ENCODE data around the gene LARP4. TPM values are rescaled to one million over a fixed set of nuclear protein-coding genes. Genes with fewer than 3 reads are reported as not detected.

The LARP4 gene
- total and polyA plus RNA-seq, 2 experiments from 2014 or later, result 59.1 to 88.8 TPM

Other genes with a start within 250 kb of the LARP4 start
- 50.2 and 56.5 TPM in 2 replicates for gene CERS5, start 233.5 kb upstream of the LARP4 start, total RNA-seq (2014; rRNA removed; shearing (Covaris generic))
- 42.7 and 45.4 TPM in 2 replicates for gene CERS5, start 233.5 kb upstream of the LARP4 start, polyA plus RNA-seq (2016; fragmentation: Nextera tagmentation; extraction: Ambion mirVana)
- 26.3 and 29.6 TPM in 2 replicates for gene LIMA1, start 117.4 kb upstream of the LARP4 start, total RNA-seq (2014; rRNA removed; shearing (Covaris generic))
- gene LIMA1, start 117.4 kb upstream of the LARP4 start, polyA plus RNA-seq (2016; fragmentation: Nextera tagmentation; extraction: Ambion mirVana), result 24.7 and 27.7 TPM in 2 replicates
- not detected in 2 replicates for gene FAM186A, start 4.3 kb upstream of the LARP4 start, total RNA-seq (2014; rRNA removed; shearing (Covaris generic))
- gene FAM186A, start 4.3 kb upstream of the LARP4 start, polyA plus RNA-seq (2016; fragmentation: Nextera tagmentation; extraction: Ambion mirVana), result not detected in 2 replicates
- 35.0 and 36.4 TPM in 2 replicates for gene DIP2B, start 104.1 kb downstream of the LARP4 start, total RNA-seq (2014; rRNA removed; shearing (Covaris generic))
- 8.0 and 8.9 TPM in 2 replicates for gene DIP2B, start 104.1 kb downstream of the LARP4 start, polyA plus RNA-seq (2016; fragmentation: Nextera tagmentation; extraction: Ambion mirVana)